NCI-H82 (cell line): ENCODE measurements around the gene AGPAT3.

Source experiments
- DNase-seq: peaks from one replicate; lab custom pipeline; 2025; lab: John Stamatoyannopoulos, UW

The AGPAT3 gene

DNA sequence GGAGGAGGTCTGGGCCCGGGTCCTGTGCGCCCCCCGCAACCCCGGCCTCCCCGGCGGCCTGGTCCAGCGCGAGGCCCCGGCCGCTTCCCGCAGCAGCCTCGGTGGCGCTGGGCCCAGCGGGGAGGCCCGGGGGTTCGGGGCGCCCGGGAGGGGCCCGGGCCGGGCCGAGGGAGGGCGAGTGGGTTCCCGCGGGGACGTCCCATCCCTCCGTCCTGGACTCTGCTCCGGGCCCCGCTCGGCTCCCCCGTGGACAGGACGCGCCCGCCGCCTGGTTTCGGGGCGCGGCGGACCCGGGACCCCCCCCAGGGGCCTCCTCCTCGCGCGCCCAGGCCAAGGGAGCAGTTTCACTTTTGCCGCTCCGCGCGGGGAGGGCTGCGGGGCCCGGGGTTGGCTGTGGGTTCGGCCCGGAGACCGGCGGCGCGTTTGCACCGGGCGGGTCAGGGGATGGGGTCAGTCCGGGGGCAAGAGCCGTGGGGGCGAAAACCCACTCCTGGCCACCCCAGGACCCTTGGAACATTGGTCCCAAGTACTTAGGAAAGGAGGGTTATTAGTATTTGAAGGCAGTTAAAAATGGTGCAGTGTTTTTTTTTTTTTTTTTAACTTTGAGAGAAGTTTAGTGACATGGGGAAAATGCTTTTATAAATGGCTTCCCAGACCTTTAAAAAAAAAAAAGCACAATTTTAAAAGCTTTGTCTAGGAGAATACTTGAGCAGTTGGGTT, 677 bp downstream of the AGPAT3 start:
- DNase-seq, result no peak

DNA sequence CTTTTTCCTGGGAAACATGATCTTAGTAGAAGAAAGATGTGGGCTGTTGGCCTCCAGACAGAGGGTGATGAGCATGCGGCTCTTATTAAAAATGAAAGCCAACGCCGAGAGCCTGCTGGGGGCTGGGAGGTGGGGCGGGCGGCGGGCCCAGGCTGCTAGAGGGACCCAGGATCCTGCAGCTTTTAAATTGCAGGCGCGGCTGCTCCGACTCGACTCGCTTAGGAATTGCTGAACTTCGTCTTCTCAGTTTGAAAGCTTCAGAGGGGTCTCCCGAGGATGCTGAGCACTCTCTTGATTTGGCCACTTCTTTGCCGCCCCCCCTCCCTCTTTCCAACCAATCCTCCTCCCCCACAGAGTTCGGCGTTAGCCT, 1.2 kb downstream of the AGPAT3 start:
- DNase-seq, result peak; percentile 55

DNA sequence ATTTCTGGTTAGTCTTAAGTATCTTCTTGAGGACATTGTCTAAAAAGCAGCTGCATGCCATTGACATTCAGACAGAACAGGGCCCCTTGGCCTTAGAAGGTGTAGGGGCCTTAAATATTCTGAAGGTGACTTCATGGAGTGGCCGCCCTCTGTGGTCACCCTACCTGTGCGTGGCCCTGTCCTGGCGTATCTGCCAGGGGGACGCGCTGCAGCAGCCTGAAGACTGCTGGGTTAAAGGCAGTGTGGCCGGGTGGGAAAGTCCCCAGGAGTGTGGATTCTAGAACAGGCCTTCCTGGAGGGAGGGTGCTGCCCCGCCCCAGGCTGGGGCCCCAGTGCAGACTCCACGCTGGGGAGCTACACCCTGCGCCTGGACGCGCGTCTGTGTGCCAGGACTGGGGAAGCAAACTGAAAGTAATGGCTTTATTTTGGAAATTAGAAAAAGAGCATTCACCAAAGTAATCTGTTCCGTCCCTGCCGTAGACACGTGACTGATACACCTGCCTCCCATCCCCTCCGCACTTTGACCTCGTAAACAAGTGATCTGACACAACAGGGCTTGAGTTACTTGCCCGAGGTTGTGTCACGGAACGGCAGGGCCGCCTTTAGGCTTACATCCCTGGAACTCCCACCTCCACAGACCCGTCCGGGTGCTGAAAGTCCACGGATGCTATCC, 1.8 kb downstream of the AGPAT3 start:
- no peak for DNase-seq

DNA sequence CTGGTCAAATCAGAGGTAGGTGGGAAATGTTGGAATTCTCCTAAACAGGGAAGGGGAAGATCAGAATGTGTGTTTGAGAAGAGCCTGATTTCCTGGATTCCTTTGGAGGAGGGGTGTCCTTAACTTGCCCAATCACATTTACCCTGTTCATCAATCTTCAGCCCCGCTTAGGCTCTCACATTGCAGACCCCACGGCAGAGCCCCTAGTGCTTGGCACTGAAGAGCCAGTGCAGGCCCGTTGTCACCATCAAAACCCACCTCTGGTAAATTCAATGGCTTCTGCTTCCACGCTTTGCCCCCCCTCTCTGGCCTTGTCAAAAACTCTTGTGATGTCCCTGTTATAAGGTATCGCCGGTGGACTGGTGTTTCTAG, 2.3 kb downstream of the AGPAT3 start:
- no peak for DNase-seq

DNA sequence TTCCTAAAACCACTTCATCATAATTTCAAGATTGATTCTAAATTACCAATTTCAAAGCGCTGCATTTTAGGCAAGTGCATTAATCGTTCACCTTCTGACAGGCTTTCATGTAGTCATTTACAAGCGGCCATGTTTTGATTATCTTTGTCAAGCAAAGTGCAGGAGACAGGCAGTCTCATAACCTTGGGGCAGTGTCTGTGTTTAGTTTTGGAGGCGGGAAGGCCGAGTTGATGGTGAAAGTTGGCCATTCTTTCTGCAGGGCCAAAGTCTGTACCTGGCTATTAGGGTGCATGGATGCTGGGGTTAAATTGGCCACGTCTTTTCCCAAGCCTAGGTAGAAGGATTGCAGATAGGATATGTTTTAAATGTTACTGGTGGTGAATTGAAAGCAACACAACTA, 2.9 kb downstream of the AGPAT3 start:
- DNase-seq, result no peak

DNA sequence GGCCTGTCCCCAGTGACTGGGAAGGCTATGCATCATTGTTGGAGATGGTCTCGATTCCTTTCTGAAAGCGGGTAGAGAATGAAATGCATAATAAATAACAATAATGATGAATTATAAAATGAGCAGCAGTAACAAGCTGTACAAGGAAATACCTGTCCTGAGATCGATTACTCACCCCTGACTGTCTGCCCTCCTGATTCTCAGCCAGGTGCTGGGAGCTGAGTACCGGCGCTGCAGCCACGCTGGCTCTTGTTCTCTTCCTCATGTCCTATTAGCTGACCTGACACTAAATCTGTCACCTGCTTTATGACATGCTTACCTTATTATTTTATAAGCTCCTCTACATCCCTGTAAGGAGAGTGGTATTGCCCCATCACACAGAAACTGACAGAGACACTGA, 3.4 kb downstream of the AGPAT3 start:
- no peak for DNase-seq

DNA sequence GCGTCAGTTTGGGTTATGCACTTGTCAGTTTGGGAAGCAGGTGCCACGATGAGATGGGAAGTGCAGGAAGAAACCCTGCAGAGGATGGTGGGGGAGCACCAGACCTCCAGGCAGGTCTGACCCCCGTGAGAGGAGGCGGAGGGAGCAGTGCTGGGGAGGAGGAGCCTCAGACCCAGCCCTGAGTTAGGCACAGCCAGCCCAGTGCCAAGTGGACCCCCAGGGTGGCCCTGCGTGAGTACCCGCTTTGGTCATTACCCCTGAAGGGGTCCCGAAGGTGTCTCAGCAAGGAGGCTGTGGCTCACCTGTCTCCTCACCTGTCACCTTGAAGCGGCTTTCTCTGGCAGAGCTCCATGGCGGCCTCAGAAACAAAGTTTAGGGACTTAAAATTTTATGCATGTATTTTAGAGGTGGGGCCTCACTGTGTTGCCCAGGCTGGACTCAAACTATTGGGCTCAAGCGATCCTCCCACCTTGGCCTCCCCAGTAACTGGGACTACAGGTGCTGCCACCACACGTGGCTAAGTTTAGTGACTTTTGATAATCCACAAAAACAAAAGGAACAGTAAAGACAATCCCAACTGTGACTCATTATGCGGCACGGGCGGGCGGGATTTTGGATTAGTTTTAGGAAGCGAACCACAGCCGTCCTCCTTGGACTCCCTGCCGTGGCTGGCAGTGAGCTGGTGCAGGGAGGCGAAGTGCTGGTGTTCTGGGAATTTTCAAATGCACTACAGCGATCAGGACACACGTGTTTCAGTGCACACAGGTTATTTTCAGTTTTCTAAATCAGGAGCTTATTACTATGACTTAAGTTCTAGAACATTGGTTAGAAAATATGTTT, 4.7 kb downstream of the AGPAT3 start:
- no peak for DNase-seq

DNA sequence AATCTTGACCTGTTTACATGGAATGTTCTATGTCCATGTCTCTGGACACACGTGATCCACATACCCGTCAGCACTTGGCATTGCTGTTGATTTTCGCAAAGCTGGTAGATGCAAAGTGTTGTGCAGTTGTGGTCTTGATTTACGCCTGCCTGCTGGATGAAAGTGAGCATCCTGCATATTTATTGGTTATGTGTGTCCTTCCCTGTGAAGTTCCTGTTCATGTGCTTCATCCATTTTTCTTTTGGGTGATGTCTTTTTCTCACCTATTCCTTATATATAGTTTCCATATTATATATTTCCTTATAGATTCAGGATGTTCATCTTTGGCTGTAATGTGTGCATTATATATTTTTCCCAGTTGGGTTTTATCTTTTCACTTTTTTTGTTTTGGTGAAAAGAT, 6.5 kb downstream of the AGPAT3 start:
- no peak for DNase-seq

DNA sequence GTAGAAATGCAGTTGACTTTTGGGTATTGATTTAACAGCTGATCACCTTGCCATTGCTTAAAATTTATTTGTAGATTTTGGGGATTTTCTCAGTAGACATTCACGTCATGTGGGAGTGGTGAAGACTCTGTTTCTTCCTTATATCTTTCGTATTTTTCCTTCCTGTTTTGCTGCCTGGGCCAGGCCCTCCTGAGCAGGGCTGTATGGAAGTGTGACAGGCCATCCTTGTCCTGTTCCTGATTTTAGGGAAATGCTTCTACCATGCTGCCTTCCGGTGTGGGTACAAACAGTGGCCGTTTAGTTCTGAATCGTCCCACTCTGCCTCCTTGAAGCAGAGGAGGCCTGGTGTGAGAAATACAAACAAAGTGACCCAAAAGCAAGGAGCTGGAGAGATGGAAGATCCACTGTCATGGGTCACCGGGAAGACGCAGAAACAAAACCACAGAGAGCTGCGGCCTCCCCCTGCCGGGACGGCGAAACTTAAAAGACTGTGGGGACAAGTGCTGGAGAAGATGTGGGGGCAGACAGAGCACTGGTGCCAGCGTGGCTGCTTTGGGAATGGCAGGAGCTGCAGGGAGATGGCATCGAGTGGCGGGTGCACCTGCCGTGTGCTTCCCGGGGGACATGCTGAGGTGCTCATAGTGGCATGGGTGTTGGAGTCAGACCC, 7.6 kb downstream of the AGPAT3 start:
- no peak for DNase-seq

DNA sequence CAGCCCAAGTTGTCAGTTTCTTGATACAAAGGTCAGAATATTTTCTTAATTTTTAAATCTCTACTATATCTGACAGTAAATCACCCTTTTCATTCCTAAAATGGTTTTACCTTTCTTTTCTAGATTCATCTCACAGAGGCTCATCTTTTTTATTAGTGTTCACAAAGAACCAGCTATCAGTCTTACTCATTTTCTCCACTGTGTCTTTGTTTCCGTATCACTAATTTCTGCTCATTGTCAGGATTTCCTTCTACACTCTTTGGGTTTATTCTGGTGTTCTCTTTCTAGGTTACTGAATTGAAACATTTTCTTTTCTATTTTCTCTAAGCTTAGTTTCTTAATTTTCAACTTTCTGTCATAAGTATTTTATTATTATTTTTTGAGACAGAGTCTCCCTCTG, 8.7 kb downstream of the AGPAT3 start:
- DNase-seq, result no peak

DNA sequence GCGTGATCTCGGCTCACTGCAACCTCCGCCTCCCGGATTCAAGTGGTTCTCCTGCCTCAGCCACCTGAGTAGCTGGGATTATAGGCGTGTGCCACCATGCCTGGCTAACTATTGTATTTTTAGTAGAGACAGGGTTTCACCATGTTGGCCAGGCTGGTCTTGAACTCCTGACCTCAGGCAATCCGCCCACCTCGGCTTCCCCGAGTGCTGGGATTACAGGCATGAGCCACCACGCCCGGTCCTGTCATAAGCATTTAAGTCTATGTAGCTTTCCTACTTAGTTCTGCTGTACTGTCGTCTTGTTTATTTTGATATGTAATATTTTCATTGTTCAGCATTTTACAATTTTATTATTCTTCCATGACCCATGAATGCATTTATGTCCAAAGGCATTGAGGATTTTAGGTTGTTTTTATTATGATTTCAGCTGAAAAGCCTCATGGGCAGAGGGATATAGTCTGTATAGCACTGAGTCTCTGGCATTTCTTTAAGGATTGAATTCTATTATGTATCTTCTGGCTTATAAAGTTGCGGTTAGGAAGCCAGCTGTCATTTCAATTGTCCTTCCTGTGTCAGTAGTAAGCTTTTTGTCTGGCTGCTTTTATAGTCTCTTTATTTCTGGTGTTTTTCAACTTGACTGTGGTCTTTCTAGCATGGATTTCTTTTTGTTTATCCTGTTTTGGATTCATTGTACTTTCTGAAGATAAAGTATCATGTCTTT, 9.2 kb downstream of the AGPAT3 start:
- no peak for DNase-seq

DNA sequence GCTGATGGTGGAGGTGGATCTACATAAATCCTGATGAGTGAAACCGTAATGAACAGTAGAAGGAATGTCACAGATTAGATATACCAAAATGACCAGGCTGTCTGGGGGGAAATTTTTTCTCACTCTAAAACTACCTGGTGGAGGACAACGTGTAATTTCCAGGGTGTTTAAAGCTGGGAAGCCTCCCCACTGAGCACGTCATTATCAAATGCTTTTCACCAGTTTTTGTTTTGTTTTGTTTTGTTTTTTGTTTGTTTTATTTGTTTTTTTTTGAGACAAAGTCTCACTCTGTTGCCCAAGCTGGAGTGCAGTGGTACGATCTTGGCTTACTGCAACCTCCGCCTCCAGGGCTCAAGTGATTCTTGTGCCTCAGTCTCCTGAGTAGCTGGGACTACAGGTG, 11.6 kb downstream of the AGPAT3 start:
- no peak for DNase-seq

DNA sequence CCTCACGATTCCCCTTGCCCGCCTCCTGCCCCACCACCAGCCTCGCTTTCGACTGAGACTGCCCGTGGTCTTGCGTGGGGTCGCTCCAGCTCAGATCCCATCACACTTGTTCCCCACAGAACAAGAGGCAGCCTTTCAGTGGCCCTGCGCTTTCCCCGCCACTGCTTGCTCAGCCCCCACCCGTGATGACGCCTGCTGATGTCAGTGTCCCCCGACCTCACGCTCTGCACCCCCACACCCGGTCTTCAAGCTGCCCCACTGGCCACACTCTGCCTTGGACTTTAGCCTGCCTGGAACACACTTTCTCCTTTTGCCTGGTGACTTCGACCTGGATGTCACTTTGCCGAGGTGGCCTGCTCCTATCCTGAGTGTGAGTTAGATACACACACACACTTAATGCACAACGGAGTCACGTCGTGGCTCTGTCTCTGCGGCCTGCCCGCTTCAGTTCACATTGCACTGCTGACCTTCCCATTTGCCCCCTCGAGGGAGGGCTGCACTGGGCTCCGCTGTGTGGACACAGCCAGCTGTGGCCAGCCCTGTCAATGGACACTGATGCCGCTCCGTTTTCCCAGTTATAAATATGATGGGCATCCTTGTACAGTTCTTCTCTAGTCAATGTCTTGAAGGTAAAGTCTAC, 13.0 kb downstream of the AGPAT3 start:
- no peak for DNase-seq

DNA sequence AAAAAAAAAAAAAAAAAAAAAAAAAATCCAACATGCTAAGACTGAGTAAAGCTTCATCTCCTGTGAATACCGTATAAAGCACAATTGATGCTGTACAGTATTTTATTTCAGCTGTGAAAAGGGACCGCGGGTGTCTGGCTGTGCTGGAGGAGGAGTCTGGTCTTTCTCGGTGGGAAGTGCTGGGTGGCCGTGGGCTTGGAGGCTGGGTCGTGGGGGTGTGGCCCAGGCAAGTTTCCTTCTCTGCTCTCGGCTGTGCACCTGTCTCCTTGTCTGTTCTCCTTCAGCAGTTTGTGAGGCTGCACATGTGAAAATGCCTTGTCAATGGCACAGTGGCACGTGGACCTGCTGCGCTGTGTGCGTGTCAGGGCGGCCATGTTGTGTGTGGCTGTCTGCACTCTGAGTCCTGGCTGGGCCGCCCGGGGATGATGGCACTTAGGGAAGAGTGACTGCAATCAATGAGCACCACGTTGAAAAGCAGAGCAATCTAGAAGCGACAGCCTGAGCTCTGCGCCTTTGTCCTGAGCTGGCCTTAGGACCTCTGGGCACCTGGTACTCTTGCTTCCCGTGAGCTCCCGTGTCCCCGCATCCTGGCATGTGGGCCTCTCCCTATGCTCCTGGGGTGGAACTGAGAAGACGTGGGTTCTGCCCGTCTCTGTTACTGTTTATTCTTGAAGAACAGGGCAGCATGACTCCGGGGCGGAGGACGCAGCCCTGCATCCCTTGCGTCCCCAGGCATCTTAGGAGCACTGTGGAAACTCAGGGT, 14.5 kb downstream of the AGPAT3 start:
- no peak for DNase-seq

DNA sequence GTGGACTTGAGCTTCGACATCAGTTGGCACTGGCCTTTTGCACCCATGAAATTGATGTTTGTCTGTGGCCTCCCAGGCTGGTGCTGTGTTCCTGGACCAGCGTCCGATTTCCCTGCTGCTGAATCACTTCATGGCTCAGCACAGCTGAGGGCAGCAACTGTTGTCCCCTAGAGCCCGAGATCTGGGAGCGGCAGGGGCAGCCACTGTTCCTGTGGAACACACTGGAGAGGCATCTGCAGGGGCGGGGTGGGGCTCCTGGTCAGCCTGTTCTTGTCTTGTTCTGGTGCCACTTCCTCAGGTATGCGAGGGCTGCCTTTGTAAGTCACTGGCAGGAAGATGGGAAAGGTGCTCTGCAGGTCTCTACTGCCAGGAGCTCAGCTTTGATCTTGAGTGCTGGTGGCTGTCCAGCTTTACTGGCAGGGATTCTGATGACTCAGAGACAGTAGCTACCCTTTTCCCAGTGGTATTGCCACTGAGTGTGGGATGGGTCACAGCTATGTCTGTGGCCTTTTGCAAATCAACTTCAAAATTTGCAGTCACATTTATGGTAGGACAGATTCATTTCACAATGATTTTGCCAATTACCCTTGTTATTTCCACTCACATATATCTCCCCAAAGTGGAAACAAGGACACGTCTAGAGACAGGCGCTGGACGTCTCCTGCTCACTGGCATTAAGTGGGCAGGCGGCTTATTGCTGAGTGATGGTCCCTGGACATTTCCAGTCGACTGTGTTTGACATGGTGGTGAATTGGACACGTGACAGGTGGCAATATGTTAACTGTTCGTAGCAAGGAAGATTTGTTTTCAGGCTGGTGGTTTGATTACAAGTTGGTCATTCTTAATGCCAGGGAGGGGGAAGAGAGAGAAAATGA, 15.3 kb downstream of the AGPAT3 start:
- DNase-seq, result no peak

DNA sequence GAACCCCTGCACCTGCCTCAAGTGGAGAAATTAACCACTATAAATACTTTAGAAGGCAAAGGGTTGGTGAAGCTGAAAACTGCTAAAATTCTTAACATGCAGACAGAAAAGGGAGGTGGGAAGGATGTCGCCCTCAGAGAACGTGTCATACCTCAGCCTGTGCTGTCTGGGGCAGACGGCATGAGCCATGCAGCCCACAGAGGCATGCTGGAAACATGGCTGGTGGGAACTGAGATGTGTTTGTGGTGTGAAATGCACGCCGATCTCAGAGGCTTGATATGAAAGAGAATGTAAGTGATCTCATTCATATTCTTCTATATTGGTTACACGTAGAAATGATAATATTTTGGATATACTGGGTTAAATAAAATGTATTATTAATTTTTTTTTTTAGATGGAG, 16.3 kb downstream of the AGPAT3 start:
- DNase-seq, result no peak

DNA sequence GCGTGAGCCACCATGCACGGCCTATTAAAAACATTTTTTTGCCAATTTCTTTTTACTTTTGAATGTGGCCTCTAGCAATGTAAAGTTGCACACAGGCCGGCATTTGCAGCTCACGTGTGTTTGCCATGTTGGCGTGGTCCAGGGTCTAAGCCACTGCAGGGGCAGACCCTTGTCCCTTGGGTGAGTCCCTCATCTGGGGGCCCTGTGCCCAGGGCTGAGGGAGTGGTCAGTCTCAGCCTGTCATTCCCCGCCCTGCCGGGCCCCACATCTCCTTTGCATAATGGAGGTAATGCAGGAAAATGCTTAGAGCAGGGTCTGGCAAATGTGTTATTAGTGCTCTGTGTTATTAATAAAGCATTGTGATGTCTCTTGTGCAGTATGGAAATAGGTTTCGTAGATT, 16.9 kb downstream of the AGPAT3 start:
- DNase-seq, result no peak

DNA sequence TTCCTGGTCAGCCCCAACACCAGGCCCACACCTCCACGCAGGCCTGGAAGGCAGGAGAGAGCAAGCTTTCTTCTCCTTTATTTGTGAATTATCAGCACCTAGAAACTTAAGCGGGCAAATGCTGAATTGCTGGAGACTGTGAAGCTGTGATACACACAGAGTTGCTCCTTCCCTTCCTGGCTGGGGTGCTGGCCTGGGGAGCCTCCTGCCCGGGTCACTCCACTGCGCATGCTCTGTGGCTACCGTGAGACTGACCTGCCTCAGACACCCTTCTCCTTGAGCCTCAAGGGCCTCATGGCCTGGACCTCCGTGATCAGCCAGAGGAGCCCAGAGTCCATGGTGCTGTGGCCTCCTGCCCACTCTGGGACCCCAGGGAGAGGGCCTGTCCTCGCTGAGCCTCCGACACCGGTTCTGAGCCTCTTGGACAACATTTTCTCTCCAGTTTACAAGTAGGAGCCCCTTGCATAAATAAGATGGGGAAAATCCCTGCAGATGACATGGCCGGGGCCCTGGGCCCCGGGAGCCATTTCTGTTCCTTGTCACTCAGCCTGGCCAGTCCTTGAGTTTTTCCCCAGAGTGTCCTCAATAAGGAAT, 18.0 kb downstream of the AGPAT3 start:
- no peak for DNase-seq
